A549 (cell line): ENCODE measurements around the gene MUC6. TPM values are rescaled to one million over a fixed set of nuclear protein-coding genes. Genes with fewer than 3 reads are reported as not detected.

Experiments used
- ATAC-seq, 2 experiments: fragments of 200-7000 bp in 1 of 2; fragments of >200 bp in 1 of 2; cut with Nextera tagmentation in 1 of 2; cut with Tn5 transposase in 1 of 2; 3 replicates each; pipeline versions ENCODE4 v1.8.0 to v1.9.1; 2018 to 2020; ENCODE audit warnings: mild to moderate bottlenecking in 1 of 2, moderate library complexity in 1 of 2
- CTCF ChIA-PET: fragments of 300-600 bp; sonication (Branson Sonifier 250); formaldehyde crosslinking; extraction: SDS; loops from one replicate; lab custom pipeline; 2021; ENCODE audit warnings: antibody characterized with exemption, inconsistent platforms; lab: Yijun Ruan, JAX
- POLR2A ChIA-PET: fragments of 350-600 bp; formaldehyde crosslinking; extraction: SDS; loops from one replicate; lab custom pipeline; 2021; ENCODE audit warnings: antibody characterized with exemption, inconsistent platforms; lab: Yijun Ruan, JAX
- DNase-seq, 2 experiments: peaks; one replicate each; pipeline versions ENCODE4 v3.0.0 to v3.0.0-alpha.2; 2011 to 2016; ENCODE audit warnings: low read depth in 1 of 2, low spot score in 1 of 2
- FAIRE-seq: peaks from 2 replicates; lab custom pipeline; 2011; peaks lifted over from hg19 to GRCh38; lab: Jason Lieb, UNC
- H3K27ac ChIP-seq, 2 experiments: fragments of >200 bp; sonication (Bioruptor Twin); formaldehyde crosslinking; 3 replicates each; pipeline ENCODE4 v1.5.1; 2016 to 2017
- H3K4me1 ChIP-seq: fragments of >200 bp; sonication (Bioruptor Twin); formaldehyde crosslinking; 3 replicates; pipeline ENCODE4 v1.6.1; 2016
- H3K4me2 ChIP-seq: fragments of >200 bp; sonication (Bioruptor Twin); formaldehyde crosslinking; 3 replicates; pipeline ENCODE4 v1.6.1; 2016
- H3K4me3 ChIP-seq: fragments of >200 bp; sonication (Bioruptor Twin); formaldehyde crosslinking; 3 replicates; pipeline ENCODE4 v1.5.1; 2016
- H3K9me3 ChIP-seq: fragments of >200 bp; sonication (Bioruptor Twin); formaldehyde crosslinking; 3 replicates; pipeline ENCODE4 v1.6.1; 2016
- ATOH8 ChIP-seq: fragments of 250-450 bp; sonication (Bioruptor Pico); IDR thresholded peaks from 2 replicates; pipeline ENCODE4 v1.5.0; 2020; ENCODE audit warnings: low read depth, mild to moderate bottlenecking, moderate library complexity
- BCL3 ChIP-seq: fragments of >200 bp; sonication (Bioruptor Twin); formaldehyde crosslinking; IDR thresholded peaks from 3 replicates; pipeline ENCODE4 v1.6.1; 2016
- BHLHE40 ChIP-seq: IDR thresholded peaks from 2 replicates; pipeline ENCODE4 v1.6.1; 2012; ENCODE audit warnings: low read depth, low read length, inconsistent platforms
- CBX2 ChIP-seq: fragments of 200-600 bp; sonication (generic); IDR thresholded peaks from 2 replicates; pipeline ENCODE4 v1.6.1; 2016; ENCODE audit warnings: low read depth, mild to moderate bottlenecking, borderline replicate concordance
- CHD2 ChIP-seq: fragments of 150-350 bp; IDR thresholded peaks from 2 replicates; pipeline ENCODE4 v1.6.1; 2014; ENCODE audit warnings: low read length; ENCODE audit not compliant: partially characterized antibody
- EHF ChIP-seq: fragments of 250-450 bp; sonication (Bioruptor Pico); IDR thresholded peaks from 2 replicates; pipeline ENCODE4 v1.5.0; 2020; ENCODE audit warnings: mild to moderate bottlenecking
- EHMT2 ChIP-seq: fragments of 200-600 bp; sonication (generic); IDR thresholded peaks from 2 replicates; pipeline ENCODE4 v1.6.1; 2016; ENCODE audit warnings: antibody characterized with exemption, low read depth, mild to moderate bottlenecking, moderate library complexity
- FOSB ChIP-seq: fragments of 250-450 bp; sonication (Bioruptor Pico); IDR thresholded peaks from 2 replicates; pipeline ENCODE4 v1.5.0; 2020; ENCODE audit warnings: mild to moderate bottlenecking, moderate library complexity
- FOSL2 ChIP-seq, 2 experiments: fragments of 450-650 bp in 1 of 2; fragments of >200 bp in 1 of 2; sonication (Bioruptor Twin) in 1 of 2; formaldehyde crosslinking; IDR thresholded peaks; 2 replicates each; pipeline versions ENCODE4 v1.5.0 to v1.6.1; 2016 to 2020; ENCODE audit warnings: mild to moderate bottlenecking in 1 of 2, moderate library complexity in 1 of 2
- GATA3 ChIP-seq: IDR thresholded peaks from 2 replicates; pipeline ENCODE4 v1.6.1; 2012; ENCODE audit warnings: borderline replicate concordance
- HDAC2 ChIP-seq: fragments of 200-600 bp; sonication (generic); IDR thresholded peaks from 2 replicates; pipeline ENCODE4 v1.6.1; 2016
- HOXB13 ChIP-seq: fragments of 250-450 bp; sonication (Bioruptor Pico); IDR thresholded peaks from 2 replicates; pipeline ENCODE4 v1.5.0; 2020; ENCODE audit warnings: low read depth, mild to moderate bottlenecking, moderate library complexity
- HOXB5 ChIP-seq: fragments of 250-450 bp; sonication (Bioruptor Pico); IDR thresholded peaks from 2 replicates; pipeline ENCODE4 v1.5.0; 2020; ENCODE audit warnings: mild to moderate bottlenecking, moderate library complexity
- MAFK ChIP-seq: fragments of 450-650 bp; IDR thresholded peaks from 2 replicates; pipeline ENCODE4 v1.6.1; 2014; ENCODE audit not compliant: partially characterized antibody
- NFE2L2 ChIP-seq: fragments of 150-350 bp; conservative IDR thresholded peaks from 2 replicates; pipeline ENCODE4 v1.6.1; 2014; ENCODE audit warnings: low read length
- NPAS2 ChIP-seq: fragments of 250-450 bp; sonication (Bioruptor Pico); IDR thresholded peaks from 2 replicates; pipeline ENCODE4 v1.8.0; 2022; ENCODE audit warnings: mild to moderate bottlenecking, moderate library complexity, borderline replicate concordance
- NR3C1 ChIP-seq: fragments of >200 bp; sonication (Bioruptor Twin); formaldehyde crosslinking; IDR thresholded peaks from 3 replicates; pipeline ENCODE4 v1.6.1; 2017
- PHF8 ChIP-seq: fragments of 200-600 bp; sonication (generic); IDR thresholded peaks from 2 replicates; pipeline ENCODE4 v1.6.1; 2016; ENCODE audit warnings: low read depth, mild to moderate bottlenecking, antibody characterized with exemption, moderate library complexity, borderline replicate concordance
- RAD21 ChIP-seq, 2 experiments: fragments of >200 bp in 1 of 2; sonication (Bioruptor Twin) in 1 of 2; formaldehyde crosslinking in 1 of 2; IDR thresholded peaks in 1 of 2; conservative IDR thresholded peaks in 1 of 2; 2 replicates in 1 of 2; 3 replicates in 1 of 2; pipeline ENCODE4 v1.6.1; 2012 to 2018; ENCODE audit warnings: inconsistent platforms in 1 of 2
- RARB ChIP-seq: fragments of 250-450 bp; sonication (Bioruptor Pico); IDR thresholded peaks from 2 replicates; pipeline ENCODE4 v1.8.0; 2021; ENCODE audit warnings: mild to moderate bottlenecking, moderate library complexity
- RFX5 ChIP-seq: fragments of 450-650 bp; IDR thresholded peaks from 2 replicates; pipeline ENCODE4 v1.7.1; 2014; ENCODE audit warnings: antibody characterized with exemption, mild to moderate bottlenecking, moderate library complexity
- SMC3 ChIP-seq: fragments of >200 bp; sonication (Bioruptor Twin); formaldehyde crosslinking; IDR thresholded peaks from 3 replicates; pipeline ENCODE4 v1.6.1; 2018; ENCODE audit warnings: inconsistent platforms
- TP53 ChIP-seq: fragments of 250-450 bp; sonication (Bioruptor Pico); IDR thresholded peaks from 2 replicates; pipeline ENCODE4 v1.5.0; 2021; ENCODE audit warnings: mild to moderate bottlenecking, moderate library complexity
- ZC3H11A ChIP-seq: fragments of 450-650 bp; IDR thresholded peaks from 2 replicates; pipeline ENCODE4 v1.6.1; 2014; ENCODE audit warnings: antibody characterized with exemption, mild to moderate bottlenecking
- WGBS: methylation state at CpG from one replicate; pipeline ENCODE4 v1.1.6; 2017; ENCODE audit errors: missing lambda C conversion rate; 5-methylcytosine and 5-hydroxymethylcytosine counted together
- polyA plus RNA-seq, 4 experiments: library from polyadenylated mRNA; depleted of rRNA in 3 of 4; stranded (reverse); fragments of >200 nt; fragmentation: RNase III in 1 of 4; extraction: RNeasy Plus Mini Kit Qiagen cat#74134 plus additional on column Dnase treatment in 1 of 4; gene quantifications; 2 replicates in 3 of 4; 3 replicates in 1 of 4; pipeline ENCODE4 v1.2.3, GENCODE V29; 2011 to 2017

MUC6 gene
- polyA plus RNA-seq, 2 of the 4 experiments (the other 2 are of a cell fraction), result not detected

DNA sequence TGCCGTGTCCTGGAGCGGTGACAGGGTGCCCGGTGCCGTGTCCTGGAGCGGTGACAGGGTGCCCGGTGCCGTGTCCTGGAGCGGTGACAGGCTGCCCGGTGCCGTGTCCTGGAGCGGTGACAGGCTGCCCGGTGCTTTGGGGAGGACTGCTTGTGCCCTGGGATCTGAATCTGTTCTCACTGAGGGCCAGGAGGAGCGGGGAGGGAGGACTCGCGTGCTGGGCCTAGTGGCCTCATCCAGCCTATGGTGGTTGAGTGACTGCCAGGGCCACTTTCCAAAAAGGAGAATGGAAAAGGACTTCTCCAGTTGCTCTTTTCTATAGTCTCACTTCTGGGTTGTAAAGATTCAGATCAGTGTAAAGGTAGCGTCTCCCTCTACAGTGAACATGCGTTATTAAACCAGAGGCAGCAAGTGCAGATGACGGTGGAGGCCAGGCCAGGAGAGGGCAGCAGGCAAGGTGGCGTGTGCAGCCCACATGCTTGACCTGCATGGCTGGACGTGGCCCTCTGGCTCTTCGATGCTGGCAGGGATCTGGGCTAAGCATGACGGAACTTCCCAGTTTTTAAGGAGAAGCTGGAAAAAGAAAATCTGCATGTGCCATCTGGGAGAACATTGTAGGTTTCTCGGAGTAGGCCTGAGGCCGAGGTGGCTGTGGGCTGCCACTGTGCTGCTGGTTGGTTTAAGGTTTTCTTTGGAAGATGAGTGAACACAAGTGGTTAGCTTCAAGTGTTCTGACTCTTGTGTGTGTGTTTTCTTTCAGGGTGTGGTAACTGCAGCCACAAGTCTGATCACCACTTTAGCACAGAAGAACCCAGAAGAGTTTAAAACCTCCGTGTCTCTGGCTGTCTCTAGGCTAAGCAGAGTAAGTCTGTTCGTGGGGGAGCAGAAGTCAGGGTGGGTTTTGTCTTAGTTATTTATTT is 55.8 kb downstream of the MUC6 start:
- TF ChIP-seq RAD21 (conservative IDR thresholded peaks at IDR 0.05 in 1 of 2, IDR thresholded peaks at IDR 0.05 in 1 of 2) (peak in 1 of 2 experiments; percentile 13; a peak in 1 of 5 replicates), ZC3H11A (no peak)
- 0 out of 3 replicates have a peak, but pooled peaks cover 4% of the 10 kb centered on the region for H3K4me1 ChIP-seq
- no peaks in the 10 kb centered on the region for H3K9me3 ChIP-seq
- CTCF ChIA-PET, result interaction anchor here (1.4 to 1.9 kb wide), 3 partner anchors 34 to 82 kb away, joined by 5 to 8 read pairs (median 6); no protein-coding TSS in a partner anchor
- FAIRE-seq, result no peak
- WGBS, result 88% methylated on average over 23 of the region's 26 CpGs
- POLR2A ChIA-PET, result no interaction called here
- no peak overlapping the region for H3K4me2 ChIP-seq
- peak in 1 of 2 experiments; percentile 48 for DNase-seq
- ATAC-seq, result peak; percentile 36 to 42; a peak in 3 of 6 replicates
- no peak overlapping the region for H3K27ac ChIP-seq
- no peak overlapping the region for H3K4me3 ChIP-seq

- H3K4me1 ChIP-seq, result 0 out of 3 replicates have a peak, but pooled peaks cover 4% of the 10 kb centered on the region
- H3K4me3 ChIP-seq, result no peak overlapping the region
- POLR2A ChIA-PET, result no interaction called here
- CTCF ChIA-PET, result interaction anchor here (1.2 kb wide), 1 partner anchor 23 kb away, joined by 3 read pairs; no protein-coding TSS in a partner anchor
- H3K4me2 ChIP-seq, result no peak overlapping the region
- no peak for TF ChIP-seq HOXB13 (CRISPR knock-in tag)
- TF ChIP-seq NR3C1, result no peak
- no peak for TF ChIP-seq SMC3
- no peak for TF ChIP-seq HOXB5 (CRISPR knock-in tag)
- TF ChIP-seq EHMT2, result no peak
- TF ChIP-seq FOSB, result no peak
- DNase-seq, result no peak
- FAIRE-seq, result no peak
- no peak for ATAC-seq
- no peak overlapping the region for H3K27ac ChIP-seq
- WGBS, result 88% methylated on average over 16 of the region's 16 CpGs
- no peaks in the 10 kb centered on the region for H3K9me3 ChIP-seq
These were observed 57.7 kb downstream of the MUC6 start for GRCh38 chr11:978781-979180.

GRCh38 chr11:977830-978720 is 58.4 kb downstream of the MUC6 start:
- POLR2A ChIA-PET, result no interaction called here
- Histone ChIP-seq H3K4me1 (0 out of 3 replicates have a peak, but pooled peaks cover 4% of the 10 kb centered on the region), H3K9me3 (no peaks in the 10 kb centered on the region), H3K4me2 (no peak overlapping the region), H3K4me3 (no peak overlapping the region), H3K27ac (no peak overlapping the region)
- DNase-seq (no peak), FAIRE-seq (no peak), ATAC-seq (no peak)
- CTCF ChIA-PET, result interaction anchor here (1.2 kb wide), 1 partner anchor 22 kb away, joined by 3 read pairs; no protein-coding TSS in a partner anchor
- TF ChIP-seq MAFK (peak; percentile 56), HOXB13 (CRISPR knock-in tag) (no peak), TP53 (CRISPR knock-in tag) (no peak)
- WGBS, result 93% methylated on average over 26 of the region's 28 CpGs

DNA sequence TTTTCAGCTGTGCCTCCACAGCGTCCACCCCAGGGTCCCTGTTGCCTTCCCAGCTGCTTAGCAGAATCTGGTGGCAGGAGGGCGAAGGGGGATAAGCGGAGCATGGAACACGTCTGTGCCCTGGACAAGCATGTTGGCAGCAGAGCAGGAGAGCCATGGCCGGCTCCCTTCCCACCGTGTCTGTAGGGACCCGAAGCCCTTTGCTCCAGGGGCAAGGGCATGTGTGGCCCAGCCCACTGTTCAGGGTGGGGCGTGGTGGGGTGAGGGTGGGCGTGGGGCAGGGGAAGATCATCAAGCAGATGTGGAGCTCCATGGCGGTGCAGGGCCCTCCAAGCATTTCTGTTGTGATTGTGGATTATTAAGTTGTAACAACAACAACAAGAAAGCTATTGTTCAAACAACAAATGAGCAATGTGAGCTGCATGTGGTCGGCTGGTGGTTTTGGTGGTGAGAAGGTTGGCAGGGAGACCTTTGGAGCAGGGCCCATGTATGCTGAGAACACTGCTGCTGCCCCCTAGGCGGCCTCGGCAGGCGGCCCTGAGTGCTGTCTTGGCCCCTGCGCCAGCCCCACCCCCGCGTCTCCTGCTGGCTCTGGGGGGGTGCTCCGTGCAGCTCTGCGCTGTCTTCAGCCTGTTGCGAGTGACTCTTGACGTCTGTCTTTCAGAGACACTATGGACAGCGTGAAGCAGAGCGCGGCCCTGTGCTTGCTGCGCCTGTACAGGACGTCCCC is 59.9 kb downstream of the MUC6 start:
- POLR2A ChIA-PET, result no interaction called here
- CTCF ChIA-PET, result interaction anchor here (0.6 to 1.6 kb wide), 6 partner anchors 17 to 55 kb away, joined by 3 to 6 read pairs (median 4); no protein-coding TSS in a partner anchor
- Histone ChIP-seq H3K4me2 (no peak overlapping the region), H3K4me1 (0 out of 3 replicates have a peak, but pooled peaks cover 4% of the 10 kb centered on the region), H3K27ac (no peak overlapping the region), H3K9me3 (no peaks in the 10 kb centered on the region), H3K4me3 (no peak overlapping the region)
- ATAC-seq (peak in 1 of 2 experiments; percentile 30; a peak in 3 of 6 replicates), DNase-seq (no peak), FAIRE-seq (no peak)
- 79% methylated on average over 23 of the region's 26 CpGs for WGBS
- TF ChIP-seq CBX2 (no peak), BHLHE40 (no peak), CHD2 (no peak), GATA3 (no peak), BCL3 (no peak), RARB (CRISPR knock-in tag) (no peak), HDAC2 (no peak), EHF (CRISPR knock-in tag) (no peak), NPAS2 (CRISPR knock-in tag) (no peak), MAFK (no peak), RFX5 (no peak), NR3C1 (no peak), ATOH8 (CRISPR knock-in tag) (no peak), NFE2L2 (no peak), PHF8 (no peak), FOSL2 (IDR thresholded peaks at IDR 0.05) (no peak), FOSL2 (CRISPR knock-in tag; IDR thresholded peaks at IDR 0.05) (no peak)
